GM18907 (cell line): ENCODE data around the gene ZSCAN20.

Source experiments
- ATAC-seq: cut with Tn5 transposase; IDR thresholded peaks from one replicate; pipeline ENCODE4 v1.9.1; 2021; ENCODE audit warnings: mild to moderate bottlenecking, moderate library complexity; ENCODE audit not compliant: unreplicated experiment

The ZSCAN20 gene

GRCh38 chr1:33527934-33528333 lies 55.5 kb downstream of the ZSCAN20 start:
- ATAC-seq = no peak

- ATAC-seq = no peak
Measured at GRCh38 chr1:33529957-33530356, 57.5 kb downstream of the ZSCAN20 start.

- no peak for ATAC-seq
Measured at GRCh38 chr1:33532250-33532649, 59.8 kb downstream of the ZSCAN20 start.

- no peak for ATAC-seq
Measured at GRCh38 chr1:33532936-33533335, 60.5 kb downstream of the ZSCAN20 start.

GRCh38 chr1:33535334-33535733 lies 62.9 kb downstream of the ZSCAN20 start:
- ATAC-seq = no peak

GRCh38 chr1:33537885-33538284 lies 65.4 kb downstream of the ZSCAN20 start:
- ATAC-seq = no peak

GRCh38 chr1:33541966-33542365 lies 69.5 kb downstream of the ZSCAN20 start:
- ATAC-seq = no peak
